Urinary bladder (tissue), 4 donors: ENCODE data around the gene TNFRSF6B. TPM values are rescaled to one million over a fixed set of nuclear protein-coding genes. Genes with fewer than 3 reads are reported as not detected.

ENCODE experiments used
- DNase-seq: peaks from one replicate; pipeline ENCODE4 v3.0.0-alpha.2; 2015; ENCODE audit errors: extremely low spot score
- H3K27ac ChIP-seq: one replicate; pipeline ENCODE4 v1.5.1; 2013; ENCODE audit warnings: low read depth, mild to moderate bottlenecking, moderate library complexity
- H3K36me3 ChIP-seq: one replicate; pipeline ENCODE4 v1.6.1; 2013; ENCODE audit warnings: mild to moderate bottlenecking, moderate library complexity; ENCODE audit not compliant: insufficient read depth
- H3K4me1 ChIP-seq: one replicate; pipeline ENCODE4 v1.6.1; 2013; ENCODE audit warnings: mild to moderate bottlenecking, moderate library complexity; ENCODE audit not compliant: insufficient read depth
- H3K4me3 ChIP-seq: one replicate; pipeline ENCODE4 v1.5.1; 2013; ENCODE audit warnings: low read depth, low read length
- WGBS: extraction: QIAGEN DNeasy Blood & Tissue Kit; methylation state at CpG from one replicate; pipeline ENCODE4 v1.1.7; 2013; 5-methylcytosine and 5-hydroxymethylcytosine counted together
- polyA plus RNA-seq: library from polyadenylated mRNA; stranded (reverse); fragments of 200-250 nt; gene quantifications from one replicate; pipeline ENCODE4 v1.2.3, GENCODE V29; 2013
- total RNA-seq: library from RNA; depleted of rRNA; stranded (reverse); fragments of >200 nt; gene quantifications from one replicate; pipeline ENCODE4 v1.2.3, GENCODE V29; 2014
- donor health status: healthy with polysubstance abuse.
- donor health status: healthy.

TNFRSF6B gene
- total and polyA plus RNA-seq, 2 donors, result 0.42 to 35.6 TPM

- no peaks in the 10 kb centered on the region for H3K4me1 ChIP-seq
- 30% methylated on average over 6 of the region's 6 CpGs for WGBS
Measured at GRCh38 chr20:63741354-63741675, 44.9 kb downstream of the TNFRSF6B start.

DNA sequence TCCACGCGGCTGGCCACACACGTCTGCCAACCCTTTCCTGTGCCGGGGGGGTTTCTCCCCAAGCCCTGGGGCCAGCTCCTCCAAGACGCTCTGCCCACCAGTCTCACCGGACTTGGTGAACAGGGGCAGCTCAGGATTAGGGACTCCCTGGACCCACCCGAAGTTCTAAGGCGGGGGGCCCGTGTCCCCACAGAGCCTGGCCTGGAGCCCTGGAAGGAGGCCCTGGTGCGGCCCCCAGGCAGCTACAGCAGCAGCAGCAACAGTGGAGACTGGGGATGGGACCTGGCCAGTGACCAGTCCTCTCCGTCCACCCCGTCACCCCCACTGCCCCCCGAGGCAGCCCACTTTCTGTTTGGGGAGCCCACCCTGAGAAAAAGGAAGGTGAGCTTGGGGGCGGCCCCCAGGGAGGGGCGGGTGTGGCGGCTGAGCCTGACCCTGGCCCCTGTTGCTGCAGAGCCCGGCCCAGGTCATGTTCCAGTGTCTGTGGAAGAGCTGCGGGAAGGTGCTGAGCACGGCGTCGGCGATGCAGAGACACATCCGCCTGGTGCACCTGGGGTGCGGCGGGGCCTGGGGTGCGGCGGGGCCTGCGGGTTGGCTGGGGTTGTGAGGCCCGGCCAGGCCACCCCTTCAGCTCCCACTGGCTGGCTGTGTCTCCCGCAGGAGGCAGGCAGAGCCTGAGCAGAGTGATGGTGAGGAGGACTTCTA lies 45.4 kb downstream of the TNFRSF6B start:
- no peak overlapping the region for H3K4me3 ChIP-seq
- no peaks in the 10 kb centered on the region for H3K4me1 ChIP-seq
- WGBS, result 77% methylated on average over 30 of the region's 30 CpGs
- DNase-seq, result no peak
- H3K36me3 ChIP-seq, result no peaks in the 10 kb centered on the region
- peak overlapping the region; percentile 94 for H3K27ac ChIP-seq

More at GRCh38 chr20:63741354-63741675, 44.9 kb downstream of the TNFRSF6B start:
- H3K36me3 ChIP-seq, result peaks cover 1% of the 10 kb centered on the region
- no peak for DNase-seq
- peak overlapping the region; percentile 94 for H3K27ac ChIP-seq
- H3K4me3 ChIP-seq, result no peak overlapping the region

- 83% methylated on average over 37 of the region's 37 CpGs for WGBS
- Histone ChIP-seq H3K36me3 (no peaks in the 10 kb centered on the region), H3K4me3 (no peak overlapping the region), H3K27ac (no peak overlapping the region), H3K4me1 (no peaks in the 10 kb centered on the region)
- DNase-seq, result no peak
Measured at GRCh38 chr20:63742381-63743024, 46.1 kb downstream of the TNFRSF6B start.

GRCh38 chr20:63743210-63743970 lies 46.9 kb downstream of the TNFRSF6B start:
- DNase-seq, result no peak
- WGBS, result 83% methylated on average over 31 of the region's 31 CpGs
- no peaks in the 10 kb centered on the region for H3K36me3 ChIP-seq
- H3K4me3 ChIP-seq, result no peak overlapping the region
- no peaks in the 10 kb centered on the region for H3K4me1 ChIP-seq
- no peak overlapping the region for H3K27ac ChIP-seq

DNA sequence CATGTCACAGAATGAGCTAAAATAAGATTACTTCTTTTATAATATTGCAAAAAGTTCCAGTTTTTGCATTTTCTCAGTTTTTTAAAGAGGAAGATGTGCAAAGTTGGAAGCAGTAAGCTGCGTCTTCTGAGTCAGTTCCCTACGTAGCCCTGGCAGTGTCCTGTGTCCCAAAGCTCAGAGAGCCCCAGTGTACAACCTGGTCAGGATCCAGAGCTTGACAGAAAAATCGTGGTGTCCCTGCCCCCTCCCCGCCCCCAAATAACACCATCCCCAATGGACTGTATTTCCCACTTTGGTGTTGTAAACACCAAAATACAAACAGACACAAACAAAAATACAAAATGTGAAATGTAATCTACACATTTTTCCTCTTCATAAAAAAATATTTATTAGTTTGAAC lies 47.7 kb downstream of the TNFRSF6B start:
- H3K4me3 ChIP-seq, result no peak overlapping the region
- no peak for DNase-seq
- WGBS, result 68% methylated on average over 4 of the region's 4 CpGs
- no peak overlapping the region for H3K27ac ChIP-seq
- H3K4me1 ChIP-seq, result no peaks in the 10 kb centered on the region
- no peaks in the 10 kb centered on the region for H3K36me3 ChIP-seq

- DNase-seq, result no peak
- no peaks in the 10 kb centered on the region for H3K4me1 ChIP-seq
- no peak overlapping the region for H3K27ac ChIP-seq
- H3K4me3 ChIP-seq, result no peak overlapping the region
- WGBS, result 77% methylated on average over 25 of the region's 25 CpGs
- H3K36me3 ChIP-seq, result no peaks in the 10 kb centered on the region
Measured at GRCh38 chr20:63744574-63745423, 48.3 kb downstream of the TNFRSF6B start.

- Histone ChIP-seq H3K4me1 (no peaks in the 10 kb centered on the region), H3K4me3 (no peak overlapping the region), H3K36me3 (no peaks in the 10 kb centered on the region), H3K27ac (no peak overlapping the region)
- 78% methylated on average over 15 of the region's 15 CpGs for WGBS
- no peak for DNase-seq
Measured at GRCh38 chr20:63745424-63745805, 49.0 kb downstream of the TNFRSF6B start.

GRCh38 chr20:63745961-63746731 lies 49.7 kb downstream of the TNFRSF6B start:
- Histone ChIP-seq H3K27ac (no peak overlapping the region), H3K4me1 (no peaks in the 10 kb centered on the region), H3K36me3 (no peaks in the 10 kb centered on the region), H3K4me3 (no peak overlapping the region)
- no peak for DNase-seq
- WGBS, result 89% methylated on average over 26 of the region's 26 CpGs

GRCh38 chr20:63746751-63747315 lies 50.4 kb downstream of the TNFRSF6B start:
- 93% methylated on average over 47 of the region's 47 CpGs for WGBS
- Histone ChIP-seq H3K4me3 (no peak overlapping the region), H3K4me1 (no peaks in the 10 kb centered on the region), H3K27ac (no peak overlapping the region), H3K36me3 (no peaks in the 10 kb centered on the region)
- DNase-seq, result no peak

DNA sequence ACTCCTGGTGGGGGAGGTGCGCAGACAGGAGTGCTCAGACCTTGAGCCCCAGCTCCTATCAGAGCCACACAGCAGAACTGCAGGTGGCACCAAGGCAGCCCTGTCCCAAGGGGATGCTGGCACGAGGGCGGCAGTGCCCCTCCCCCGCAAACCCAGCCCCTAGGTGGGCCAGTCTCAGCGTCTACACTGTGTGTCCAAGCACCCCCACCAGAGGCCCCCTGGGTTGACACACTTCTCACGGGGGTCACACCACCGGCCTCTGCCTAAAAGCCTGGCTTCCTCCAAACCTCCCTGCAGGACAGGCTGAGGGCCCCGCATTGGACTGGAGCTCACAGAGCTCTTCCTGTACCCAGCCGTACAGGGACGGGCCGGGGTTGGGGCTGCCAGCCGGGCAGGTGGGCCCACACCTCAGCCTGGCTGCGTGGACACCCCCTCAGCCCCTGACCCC lies 51.2 kb downstream of the TNFRSF6B start:
- no peak for DNase-seq
- 78% methylated on average over 13 of the region's 13 CpGs for WGBS
- H3K27ac ChIP-seq, result no peak overlapping the region
- no peaks in the 10 kb centered on the region for H3K36me3 ChIP-seq
- no peaks in the 10 kb centered on the region for H3K4me1 ChIP-seq
- H3K4me3 ChIP-seq, result no peak overlapping the region
